ENCODE results near the gene ST6GALNAC3. TPM values are rescaled to one million over a fixed set of nuclear protein-coding genes. Genes with fewer than 3 reads are reported as not detected.
A peak's percentile ranks its signal among the peaks of the same experiment; 100 is the strongest.

The ST6GALNAC3 gene
- total RNA-seq, 1 experiment from 2014 or later = 4.1 TPM

DNA sequence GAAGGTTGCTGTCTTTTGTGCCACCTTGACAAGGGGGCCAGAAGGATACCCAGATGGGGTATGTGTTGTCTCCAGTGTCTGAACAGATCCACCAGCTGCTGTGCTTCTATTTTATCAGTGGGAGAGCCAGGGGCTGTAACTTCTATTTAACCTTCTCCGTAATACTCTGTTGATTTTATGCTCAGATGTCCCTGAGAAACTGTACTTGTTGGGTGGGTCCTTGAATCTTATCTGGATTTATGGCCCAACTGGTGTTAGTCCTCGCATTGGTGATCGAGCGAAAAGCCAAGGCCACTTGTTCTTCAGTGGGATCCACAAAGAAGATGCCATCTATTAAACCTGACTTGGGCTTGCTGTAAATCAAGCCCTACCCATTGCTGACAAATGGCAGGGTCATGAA, 56.4 kb downstream of the ST6GALNAC3 start:
- no peaks in the 10 kb centered on the region for H3K36me3 ChIP-seq (replicated peaks; ENCODE audit: control insufficient read depth, insufficient read depth, low read length)
- DNase-seq = no peak
- no peaks in the 10 kb centered on the region for H3K27me3 ChIP-seq (ENCODE audit: control insufficient read depth, insufficient read depth, low read length)
- H3K4me3 ChIP-seq (ENCODE audit: insufficient read depth, low read depth, low read length) = no peak overlapping the region

DNA sequence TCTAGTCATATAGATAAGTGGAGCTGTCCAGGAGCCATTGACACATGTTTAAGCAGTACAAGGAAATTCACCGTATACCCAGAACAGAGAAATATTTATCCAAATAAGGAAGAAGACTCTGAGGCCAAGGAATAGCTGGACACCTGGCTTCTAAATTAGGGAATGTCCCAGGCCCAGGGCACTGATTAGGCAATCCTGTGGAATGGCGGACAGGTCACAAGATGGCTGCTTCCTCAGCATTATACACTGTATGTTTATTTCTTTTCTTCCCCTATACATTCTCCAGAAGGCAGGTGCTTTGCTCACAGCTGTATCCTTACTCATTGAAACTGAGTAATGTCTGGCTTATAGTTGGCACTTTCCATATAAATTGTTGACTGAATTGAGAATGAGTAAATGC, 59.4 kb downstream of the ST6GALNAC3 start:
- Histone ChIP-seq H3K4me3 (ENCODE audit: insufficient read depth, low read depth, low read length) (no peak overlapping the region), H3K36me3 (replicated peaks; ENCODE audit: control insufficient read depth, insufficient read depth, low read length) (no peaks in the 10 kb centered on the region), H3K27me3 (ENCODE audit: control insufficient read depth, insufficient read depth, low read length) (no peaks in the 10 kb centered on the region)
- DNase-seq = no peak

DNA sequence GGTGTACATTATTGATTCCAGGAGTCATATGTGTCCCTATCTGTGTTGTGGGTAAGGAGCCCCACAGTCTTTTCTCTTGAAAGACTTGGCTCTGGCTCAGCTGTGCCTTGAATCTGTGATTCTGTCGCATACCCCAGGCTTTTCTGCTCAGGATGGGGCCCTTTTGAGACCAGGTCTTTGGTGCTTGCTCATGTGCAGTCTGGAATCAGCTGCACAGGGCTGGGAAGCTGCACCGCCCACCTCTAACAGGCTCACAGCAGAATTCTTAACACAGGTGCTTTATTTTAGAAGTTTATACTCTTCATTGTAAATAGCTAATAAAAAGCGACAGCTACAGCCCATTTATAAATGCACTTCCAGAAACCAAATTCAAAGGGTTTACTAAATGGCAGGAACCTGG, 61.3 kb downstream of the ST6GALNAC3 start:
- H3K4me3 ChIP-seq (ENCODE audit: insufficient read depth, low read depth, low read length) = no peak overlapping the region
- no peak for DNase-seq
- no peaks in the 10 kb centered on the region for H3K27me3 ChIP-seq (ENCODE audit: control insufficient read depth, insufficient read depth, low read length)
- H3K36me3 ChIP-seq (replicated peaks; ENCODE audit: control insufficient read depth, insufficient read depth, low read length) = no peaks in the 10 kb centered on the region

DNA sequence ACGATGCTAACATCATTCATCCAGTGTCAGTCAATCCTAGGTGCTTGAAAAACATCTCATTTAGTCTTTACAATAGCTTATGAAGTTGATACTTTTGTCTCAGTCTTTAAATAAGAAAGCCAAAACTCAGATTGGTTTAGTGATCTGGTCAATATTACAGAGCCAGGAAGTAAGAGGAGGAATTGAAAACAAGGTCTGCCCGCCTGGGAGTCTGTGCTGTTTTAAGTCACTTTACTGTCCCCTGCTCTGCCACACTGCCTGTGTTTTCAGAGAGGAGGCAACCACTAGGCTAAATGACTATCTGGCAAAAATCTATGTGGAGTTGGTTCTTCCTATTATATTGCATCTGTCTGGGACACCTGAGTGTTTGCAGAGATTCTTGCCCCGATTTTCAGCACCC, 62.3 kb downstream of the ST6GALNAC3 start:
- Histone ChIP-seq H3K36me3 (replicated peaks; ENCODE audit: control insufficient read depth, insufficient read depth, low read length) (no peaks in the 10 kb centered on the region), H3K4me3 (ENCODE audit: insufficient read depth, low read depth, low read length) (no peak overlapping the region), H3K27me3 (ENCODE audit: control insufficient read depth, insufficient read depth, low read length) (no peaks in the 10 kb centered on the region)
- DNase-seq = no peak

DNA sequence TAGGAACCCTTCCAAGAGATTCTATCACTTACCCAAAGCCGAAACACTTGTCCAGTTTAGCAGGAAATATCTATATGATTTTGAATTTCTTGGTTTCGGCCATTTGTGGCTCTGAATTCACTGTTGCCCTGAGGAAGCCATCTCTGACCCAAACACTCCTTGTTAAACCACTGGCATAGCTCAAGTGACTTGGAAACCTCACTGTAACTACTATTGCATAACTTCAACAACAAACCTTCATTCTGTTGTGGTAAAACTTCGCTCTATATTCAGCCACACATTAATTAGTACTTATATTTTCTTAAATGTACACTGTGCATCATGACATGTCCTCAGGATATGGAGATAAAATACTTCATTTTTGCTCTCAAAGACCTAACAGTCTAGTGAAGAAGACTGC, 63.2 kb downstream of the ST6GALNAC3 start:
- DNase-seq = no peak
- H3K36me3 ChIP-seq (replicated peaks; ENCODE audit: control insufficient read depth, insufficient read depth, low read length) = no peaks in the 10 kb centered on the region
- H3K4me3 ChIP-seq (ENCODE audit: insufficient read depth, low read depth, low read length) = no peak overlapping the region
- no peaks in the 10 kb centered on the region for H3K27me3 ChIP-seq (ENCODE audit: control insufficient read depth, insufficient read depth, low read length)

DNA sequence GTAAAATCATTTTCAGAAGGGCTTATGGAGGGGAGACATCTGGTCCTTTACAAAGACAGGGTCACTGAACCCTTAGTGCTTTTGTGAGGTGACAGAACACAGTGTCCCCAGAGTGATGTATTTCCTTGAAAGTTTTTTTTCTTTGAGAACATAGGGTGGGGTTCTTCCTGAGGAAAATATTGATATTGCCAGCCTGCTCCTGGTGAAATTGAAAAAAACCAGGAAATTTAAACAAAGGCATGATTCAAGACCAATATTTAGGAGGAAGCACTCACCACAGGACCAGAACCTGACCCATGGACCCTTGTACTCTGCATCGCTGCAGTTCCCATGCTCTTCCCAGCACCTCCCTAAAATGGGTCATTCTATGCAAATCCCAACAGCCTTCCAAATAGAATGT, 63.7 kb downstream of the ST6GALNAC3 start:
- Histone ChIP-seq H3K4me3 (ENCODE audit: insufficient read depth, low read depth, low read length) (no peak overlapping the region), H3K36me3 (replicated peaks; ENCODE audit: control insufficient read depth, insufficient read depth, low read length) (no peaks in the 10 kb centered on the region), H3K27me3 (ENCODE audit: control insufficient read depth, insufficient read depth, low read length) (no peaks in the 10 kb centered on the region)
- DNase-seq = no peak

DNA sequence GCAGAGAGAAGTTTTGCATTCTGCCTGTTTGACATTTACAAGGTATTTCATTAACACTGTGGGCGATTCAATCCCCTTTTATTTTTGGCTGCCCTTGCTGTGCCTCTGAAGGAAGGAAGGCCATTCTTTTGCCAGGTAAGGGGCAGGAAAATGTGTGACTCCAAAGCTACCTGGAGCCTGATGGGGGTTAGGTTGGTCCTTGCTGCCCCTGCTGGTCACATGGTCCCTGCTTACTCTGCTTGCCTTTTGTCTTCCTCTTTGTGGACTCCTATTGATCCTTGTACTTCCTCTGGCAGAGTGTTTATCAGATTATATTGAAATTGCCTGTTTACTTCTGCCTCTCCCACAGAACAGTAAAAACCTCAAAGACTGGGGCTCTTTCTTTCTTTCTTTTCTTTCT, 65.7 kb downstream of the ST6GALNAC3 start:
- Histone ChIP-seq H3K36me3 (replicated peaks; ENCODE audit: control insufficient read depth, insufficient read depth, low read length) (no peaks in the 10 kb centered on the region), H3K4me3 (ENCODE audit: insufficient read depth, low read depth, low read length) (no peak overlapping the region), H3K27me3 (ENCODE audit: control insufficient read depth, insufficient read depth, low read length) (no peaks in the 10 kb centered on the region)
- peak; percentile 56 for DNase-seq

DNA sequence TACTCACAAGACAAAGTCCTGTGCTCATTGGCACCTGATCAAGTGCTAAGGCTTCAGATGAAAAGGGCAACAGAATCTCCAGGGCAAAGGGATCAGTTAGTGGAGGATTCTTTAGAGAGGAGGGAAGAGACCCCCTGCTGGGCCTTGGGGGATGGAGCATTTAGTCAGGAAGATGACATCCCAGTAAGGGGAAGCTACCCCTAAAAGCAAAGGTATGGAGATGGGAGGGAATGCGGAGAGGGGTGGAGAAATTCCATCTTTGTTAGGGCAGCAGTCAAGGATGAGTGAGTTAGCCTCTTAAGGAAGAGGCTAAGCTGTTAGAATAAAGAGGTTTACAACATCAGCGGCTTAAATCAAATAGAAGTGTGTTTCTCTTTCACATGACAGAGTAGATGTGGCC, 67.4 kb downstream of the ST6GALNAC3 start:
- H3K36me3 ChIP-seq (replicated peaks; ENCODE audit: control insufficient read depth, insufficient read depth, low read length) = no peaks in the 10 kb centered on the region
- no peaks in the 10 kb centered on the region for H3K27me3 ChIP-seq (ENCODE audit: control insufficient read depth, insufficient read depth, low read length)
- no peak overlapping the region for H3K4me3 ChIP-seq (ENCODE audit: insufficient read depth, low read depth, low read length)
- no peak for DNase-seq

DNA sequence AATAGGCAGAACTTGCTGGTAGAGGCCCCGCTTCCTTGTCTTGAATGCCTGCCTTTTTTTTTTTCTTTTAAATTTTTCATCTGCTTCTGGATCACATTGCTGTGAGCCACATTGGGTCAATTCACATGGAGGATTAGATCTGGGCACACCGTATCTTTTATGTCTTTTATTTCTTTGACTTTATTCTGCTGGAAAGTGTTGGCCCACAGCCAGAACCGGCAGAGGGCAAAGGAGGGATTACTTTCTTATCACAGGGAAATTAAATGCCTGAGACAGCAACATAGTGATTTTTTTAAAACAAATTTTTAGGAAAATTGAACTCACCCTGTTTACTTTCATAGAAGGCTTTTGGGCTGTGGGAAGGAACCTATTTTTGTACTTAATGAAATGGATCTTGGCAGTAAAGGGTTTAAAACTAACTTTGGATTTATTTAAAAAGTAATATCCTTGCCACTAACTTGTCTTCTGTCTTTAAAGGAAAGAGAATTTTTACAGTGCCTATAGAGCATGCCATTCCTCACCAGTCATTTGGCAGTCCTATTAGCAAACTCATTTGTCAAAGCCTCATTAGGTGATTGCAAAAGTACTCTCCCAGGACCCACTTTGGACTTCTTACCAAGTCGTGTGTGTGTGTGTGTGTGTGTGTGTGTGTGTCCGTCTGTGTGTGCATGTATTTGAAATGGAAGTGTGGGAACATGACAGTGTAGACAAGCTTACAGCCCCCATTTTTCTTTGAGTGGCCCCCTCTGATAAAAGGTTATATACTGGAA, 68.4 kb downstream of the ST6GALNAC3 start:
- no peak overlapping the region for H3K4me3 ChIP-seq (ENCODE audit: insufficient read depth, low read depth, low read length)
- no peaks in the 10 kb centered on the region for H3K27me3 ChIP-seq (ENCODE audit: control insufficient read depth, insufficient read depth, low read length)
- no peak for DNase-seq
- no peaks in the 10 kb centered on the region for H3K36me3 ChIP-seq (replicated peaks; ENCODE audit: control insufficient read depth, insufficient read depth, low read length)

DNA sequence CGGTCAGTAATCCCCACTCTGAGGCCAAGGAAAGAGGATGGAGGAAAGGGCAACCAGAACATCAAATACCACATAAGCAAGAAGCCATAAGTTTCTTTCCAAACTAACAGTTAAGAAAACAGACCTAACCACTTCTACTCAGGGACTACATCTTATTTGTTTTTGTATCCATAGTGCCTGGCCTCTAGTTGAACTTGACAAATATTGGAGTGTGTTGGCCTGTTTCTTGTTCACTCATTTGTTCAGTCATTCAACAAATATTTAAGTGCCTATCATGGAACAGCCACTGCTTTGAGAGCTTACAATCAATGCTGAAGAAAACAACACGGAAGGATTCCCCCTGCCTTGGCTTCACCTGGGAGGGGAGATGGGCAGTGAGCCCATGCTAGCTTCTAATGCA, 69.7 kb downstream of the ST6GALNAC3 start:
- no peaks in the 10 kb centered on the region for H3K27me3 ChIP-seq (ENCODE audit: control insufficient read depth, insufficient read depth, low read length)
- no peak overlapping the region for H3K4me3 ChIP-seq (ENCODE audit: insufficient read depth, low read depth, low read length)
- H3K36me3 ChIP-seq (replicated peaks; ENCODE audit: control insufficient read depth, insufficient read depth, low read length) = no peaks in the 10 kb centered on the region
- DNase-seq = no peak

DNA sequence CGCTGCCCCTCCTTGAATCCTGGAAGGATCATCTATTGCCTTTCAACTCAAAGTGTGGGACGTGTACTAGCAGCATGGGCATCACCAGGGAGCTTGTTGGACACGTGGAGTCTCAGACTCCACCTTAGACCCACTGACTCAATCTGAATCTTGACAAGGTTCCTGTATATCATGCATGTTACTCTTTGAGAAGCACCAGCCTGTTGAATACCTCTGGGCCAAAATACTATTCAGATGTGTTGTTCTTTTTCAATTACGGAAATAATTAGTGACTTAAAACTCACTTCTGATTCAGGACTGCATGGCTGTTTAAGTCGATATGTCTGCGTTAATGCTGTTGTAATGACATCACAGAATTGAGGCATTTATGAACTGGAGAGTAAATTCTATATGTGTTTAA, 70.8 kb downstream of the ST6GALNAC3 start:
- Histone ChIP-seq H3K27me3 (ENCODE audit: control insufficient read depth, insufficient read depth, low read length) (no peaks in the 10 kb centered on the region), H3K36me3 (replicated peaks; ENCODE audit: control insufficient read depth, insufficient read depth, low read length) (no peaks in the 10 kb centered on the region), H3K4me3 (ENCODE audit: insufficient read depth, low read depth, low read length) (no peak overlapping the region)
- DNase-seq = no peak

DNA sequence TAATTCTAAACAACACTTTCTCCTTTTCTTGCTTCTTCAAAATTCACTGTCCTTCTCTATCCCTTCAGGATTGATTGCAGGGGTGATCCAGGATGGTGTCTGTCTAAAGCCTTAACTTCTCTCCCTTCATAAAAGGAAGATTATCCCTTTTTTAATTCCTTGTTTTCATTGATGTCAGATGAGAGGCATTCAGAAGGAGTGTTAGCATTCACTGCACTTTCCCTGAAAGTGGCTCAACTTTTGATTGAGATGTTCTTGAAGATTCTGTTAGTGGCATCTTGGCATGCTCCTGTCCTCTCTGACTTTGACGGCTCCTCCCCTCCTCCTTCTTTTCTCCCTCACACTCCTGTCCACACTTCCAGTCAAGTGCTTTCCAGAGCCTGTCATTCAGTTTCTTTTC, 71.6 kb downstream of the ST6GALNAC3 start:
- Histone ChIP-seq H3K27me3 (ENCODE audit: control insufficient read depth, insufficient read depth, low read length) (no peaks in the 10 kb centered on the region), H3K4me3 (ENCODE audit: insufficient read depth, low read depth, low read length) (no peak overlapping the region), H3K36me3 (replicated peaks; ENCODE audit: control insufficient read depth, insufficient read depth, low read length) (no peaks in the 10 kb centered on the region)
- no peak for DNase-seq

DNA sequence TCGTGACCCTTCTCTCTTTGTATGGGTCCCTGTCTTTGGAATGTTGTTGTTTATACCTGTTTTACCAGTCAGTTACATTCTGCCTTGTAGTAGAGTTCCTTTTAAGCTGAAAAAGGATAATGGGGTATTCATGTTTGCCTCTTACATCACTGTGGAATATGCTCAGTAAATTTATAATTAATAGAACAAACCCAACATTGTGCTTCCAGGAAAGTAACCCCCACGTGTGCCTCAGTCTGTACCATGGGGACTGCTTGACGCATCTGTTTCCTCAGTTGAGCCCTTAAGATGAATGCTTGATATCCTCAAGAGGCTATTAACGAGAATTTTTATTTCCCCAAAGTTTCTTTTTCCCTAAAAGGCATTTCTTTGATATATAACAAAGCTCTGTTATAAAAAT, 73.4 kb downstream of the ST6GALNAC3 start:
- H3K4me3 ChIP-seq (ENCODE audit: insufficient read depth, low read depth, low read length) = no peak overlapping the region
- H3K36me3 ChIP-seq (replicated peaks; ENCODE audit: control insufficient read depth, insufficient read depth, low read length) = no peaks in the 10 kb centered on the region
- H3K27me3 ChIP-seq (ENCODE audit: control insufficient read depth, insufficient read depth, low read length) = no peaks in the 10 kb centered on the region
- no peak for DNase-seq

DNA sequence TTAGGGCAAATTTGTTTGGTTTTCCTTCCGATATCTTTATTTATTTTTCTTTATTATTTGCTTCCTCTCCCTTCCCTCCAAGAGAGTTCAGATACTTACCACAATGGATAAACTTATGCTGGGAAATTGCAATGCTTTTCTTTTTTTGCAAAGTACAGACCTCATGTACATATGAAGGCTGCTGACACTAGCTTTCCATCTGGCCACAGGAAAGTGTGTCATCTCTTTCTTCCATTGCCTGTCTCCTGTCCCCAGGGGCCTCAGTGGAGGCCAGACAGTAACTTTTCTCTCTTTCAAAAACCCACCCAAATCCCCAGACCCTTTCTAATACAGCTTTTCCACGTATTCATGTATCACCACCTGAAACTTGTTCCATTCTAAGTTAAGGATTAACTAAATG, 73.9 kb downstream of the ST6GALNAC3 start:
- Histone ChIP-seq H3K4me3 (ENCODE audit: insufficient read depth, low read depth, low read length) (no peak overlapping the region), H3K27me3 (ENCODE audit: control insufficient read depth, insufficient read depth, low read length) (no peaks in the 10 kb centered on the region), H3K36me3 (replicated peaks; ENCODE audit: control insufficient read depth, insufficient read depth, low read length) (no peaks in the 10 kb centered on the region)
- no peak for DNase-seq

DNA sequence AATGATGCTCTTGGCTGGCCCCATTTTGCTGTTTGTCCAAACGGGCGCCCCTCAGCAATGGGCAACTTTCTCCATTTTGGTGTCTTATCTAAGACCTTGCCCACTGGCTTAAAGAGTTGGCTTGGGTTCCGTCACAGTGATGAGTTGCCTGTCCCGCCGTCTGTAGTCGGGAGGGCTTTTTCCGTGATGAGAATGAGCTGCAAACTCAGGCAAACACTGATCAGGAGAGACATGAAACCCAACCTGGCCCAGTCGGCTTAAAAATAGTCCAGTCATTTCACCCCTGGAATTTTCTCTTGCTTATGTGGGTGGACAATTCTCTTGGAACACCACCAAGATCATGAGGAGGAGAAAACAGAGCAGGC, 79.3 kb downstream of the ST6GALNAC3 start:
- no peaks in the 10 kb centered on the region for H3K36me3 ChIP-seq (replicated peaks; ENCODE audit: control insufficient read depth, insufficient read depth, low read length)
- DNase-seq = no peak
- no peaks in the 10 kb centered on the region for H3K27me3 ChIP-seq (ENCODE audit: control insufficient read depth, insufficient read depth, low read length)
- no peak overlapping the region for H3K4me3 ChIP-seq (ENCODE audit: insufficient read depth, low read depth, low read length)
